Smooth muscle cell (in vitro differentiated cells): ENCODE results near the gene COMMD8. TPM values are rescaled to one million over a fixed set of nuclear protein-coding genes. Genes with fewer than 3 reads are reported as not detected.

Experiments
- DNase-seq: peaks from one replicate; lab custom pipeline; 2025; ENCODE audit not compliant: unreplicated experiment; lab: John Stamatoyannopoulos, UW
- H2AFZ ChIP-seq: fragments of 200-600 bp; sonication (generic); 2 replicates; pipeline ENCODE4 v1.6.0; 2016; ENCODE audit warnings: antibody characterized with exemption, low read depth, mild to moderate bottlenecking
- H3F3A ChIP-seq: fragments of 200-600 bp; sonication (generic); 2 replicates; pipeline ENCODE4 v1.6.0; 2017; ENCODE audit warnings: antibody characterized with exemption, low read depth
- H3K27ac ChIP-seq: fragments of 200-600 bp; sonication (generic); 2 replicates; pipeline ENCODE4 v1.5.1; 2016; ENCODE audit warnings: low read depth, mild to moderate bottlenecking
- H3K27me3 ChIP-seq: fragments of 200-600 bp; sonication (generic); 2 replicates; pipeline ENCODE4 v1.6.1; 2016; ENCODE audit warnings: low read depth, mild to moderate bottlenecking
- H3K36me3 ChIP-seq: fragments of 200-600 bp; sonication (generic); 2 replicates; pipeline ENCODE4 v1.5.1; 2016; ENCODE audit warnings: low read depth
- H3K4me1 ChIP-seq: fragments of 200-600 bp; sonication (generic); 2 replicates; pipeline ENCODE4 v1.5.1; 2016; ENCODE audit warnings: low read depth
- H3K4me2 ChIP-seq: fragments of 200-600 bp; sonication (generic); 2 replicates; pipeline ENCODE4 v1.6.0; 2016; ENCODE audit warnings: mild to moderate bottlenecking
- H3K4me3 ChIP-seq: fragments of 200-600 bp; sonication (generic); 2 replicates; pipeline ENCODE4 v1.5.1; 2016; ENCODE audit warnings: mild to moderate bottlenecking
- H3K79me2 ChIP-seq: fragments of 200-600 bp; sonication (generic); 2 replicates; pipeline ENCODE4 v1.6.0; 2016; ENCODE audit warnings: low read depth, mild to moderate bottlenecking
- H3K9ac ChIP-seq: fragments of 200-600 bp; sonication (generic); 2 replicates; pipeline ENCODE4 v1.6.0; 2016; ENCODE audit warnings: low read depth
- H3K9me3 ChIP-seq: fragments of 200-600 bp; sonication (generic); replicated peaks from 2 replicates; pipeline ENCODE4 v1.5.1; 2016; ENCODE audit warnings: low read depth
- H4K20me1 ChIP-seq: fragments of 200-600 bp; sonication (generic); 2 replicates; pipeline ENCODE4 v1.6.0; 2016; ENCODE audit warnings: low read depth
- WGBS: methylation state at CpG from one replicate; pipeline ENCODE4 v1.1.7; 2016; ENCODE audit warnings: low lambda C conversion rate; 5-methylcytosine and 5-hydroxymethylcytosine counted together
- polyA plus RNA-seq: library from polyadenylated mRNA; unstranded; fragments of >200 nt; fragmentation: Nextera tagmentation; extraction: Ambion mirVana; gene quantifications from 2 replicates; pipeline ENCODE4 v1.2.1, GENCODE V29; 2016
- total RNA-seq: library from RNA; depleted of rRNA; stranded (reverse); fragments of >200 nt; gene quantifications from 2 replicates; pipeline ENCODE4 v1.2.3, GENCODE V29; 2014
- TF ChIP-seq, protein P1 (sequence below): fragments of 200-600 bp; sonication (generic); IDR thresholded peaks from 2 replicates; pipeline ENCODE4 v1.5.1; 2017; ENCODE audit warnings: borderline replicate concordance, mild to moderate bottlenecking, antibody characterized with exemption; ENCODE audit not compliant: insufficient read depth, poor library complexity, severe bottlenecking

COMMD8 gene
- total RNA-seq (35.5 and 51.9 TPM in 2 replicates), polyA plus RNA-seq (29.0 and 38.5 TPM in 2 replicates)

DNA sequence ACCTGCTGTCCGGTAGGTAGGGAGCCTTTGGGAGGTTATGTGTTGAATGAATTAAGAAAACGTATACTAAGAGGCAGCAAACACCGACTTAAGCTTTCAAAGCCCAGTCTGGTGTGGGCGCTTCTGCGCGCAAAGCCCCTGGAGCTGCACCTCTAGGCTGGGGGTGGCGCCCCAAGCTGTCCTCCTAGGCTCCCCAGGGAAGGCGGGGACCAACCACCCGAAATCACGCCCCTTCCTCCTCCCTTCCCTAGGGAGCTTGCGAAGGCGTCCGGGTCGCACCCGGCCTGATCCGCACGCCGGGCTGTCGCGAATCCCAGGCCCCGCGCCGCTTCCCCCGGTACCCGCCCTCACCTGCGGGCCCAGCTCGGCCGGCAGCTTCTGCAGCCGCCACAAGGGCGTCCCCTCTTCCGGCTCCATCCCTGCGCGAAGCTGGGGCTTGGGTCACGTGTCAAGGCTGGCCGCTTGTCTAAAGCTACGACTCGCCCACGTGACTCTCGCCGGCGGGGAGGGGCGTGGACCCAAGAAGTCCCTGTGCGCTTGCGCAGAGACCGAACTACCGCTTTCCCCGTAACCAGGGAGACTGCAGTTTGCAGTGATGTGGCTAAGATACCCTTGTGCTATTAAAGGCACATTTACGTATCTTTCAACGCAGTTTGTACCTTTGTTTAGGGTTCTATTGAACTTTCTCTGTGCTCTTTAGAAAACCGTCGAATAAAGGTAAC is at the start of gene COMMD8:
Gene COMMD8 (minus strand): TSS at position 468 of the 722 bp plus-strand sequence. CDS start 51 bp downstream, at position 417.
- 1% methylated on average over 46 of the region's 51 CpGs for WGBS
- H2AFZ ChIP-seq: peak within 1 kb of the TSS; percentile 94

DNA sequence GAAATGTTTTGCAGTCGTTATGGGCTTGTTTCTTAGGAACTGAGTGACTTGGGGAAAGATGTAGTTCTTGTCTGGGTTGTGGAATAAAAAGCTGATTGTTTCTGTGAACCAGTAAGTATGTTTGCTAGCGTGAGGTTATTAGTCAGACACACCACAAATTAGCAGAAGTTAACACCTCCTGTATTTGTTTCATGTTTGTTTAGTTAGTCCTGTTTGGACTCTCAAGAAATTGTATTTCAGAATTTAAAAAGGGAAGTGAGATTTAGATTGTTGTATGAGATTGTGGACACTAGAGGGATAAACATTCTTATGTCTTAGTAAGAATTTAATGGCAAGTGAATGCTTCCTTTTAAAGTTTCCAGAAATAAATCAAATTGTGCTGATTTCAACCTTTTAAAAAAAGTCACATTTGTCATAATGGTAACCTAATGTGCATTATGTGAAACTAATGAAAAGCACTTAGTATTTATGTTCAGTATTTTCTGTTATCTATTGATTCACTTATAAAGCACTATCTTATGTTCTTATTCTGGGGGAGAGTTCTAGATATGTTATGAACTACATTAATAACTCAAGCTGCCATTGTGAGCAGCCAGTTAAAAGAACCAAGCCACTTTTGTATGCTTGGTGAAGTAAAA is 47.1 kb upstream of the COMMD8 start:
- H2AFZ ChIP-seq: no peak overlapping the region
- H3K4me2 ChIP-seq: peak overlapping the region; percentile 15
- H3K4me3 ChIP-seq: no peak overlapping the region
- no peak overlapping the region for H3K9ac ChIP-seq
- no peak for DNase-seq
- no peaks in the 10 kb centered on the region for H3K9me3 ChIP-seq
- TF ChIP-seq, protein P1, sequence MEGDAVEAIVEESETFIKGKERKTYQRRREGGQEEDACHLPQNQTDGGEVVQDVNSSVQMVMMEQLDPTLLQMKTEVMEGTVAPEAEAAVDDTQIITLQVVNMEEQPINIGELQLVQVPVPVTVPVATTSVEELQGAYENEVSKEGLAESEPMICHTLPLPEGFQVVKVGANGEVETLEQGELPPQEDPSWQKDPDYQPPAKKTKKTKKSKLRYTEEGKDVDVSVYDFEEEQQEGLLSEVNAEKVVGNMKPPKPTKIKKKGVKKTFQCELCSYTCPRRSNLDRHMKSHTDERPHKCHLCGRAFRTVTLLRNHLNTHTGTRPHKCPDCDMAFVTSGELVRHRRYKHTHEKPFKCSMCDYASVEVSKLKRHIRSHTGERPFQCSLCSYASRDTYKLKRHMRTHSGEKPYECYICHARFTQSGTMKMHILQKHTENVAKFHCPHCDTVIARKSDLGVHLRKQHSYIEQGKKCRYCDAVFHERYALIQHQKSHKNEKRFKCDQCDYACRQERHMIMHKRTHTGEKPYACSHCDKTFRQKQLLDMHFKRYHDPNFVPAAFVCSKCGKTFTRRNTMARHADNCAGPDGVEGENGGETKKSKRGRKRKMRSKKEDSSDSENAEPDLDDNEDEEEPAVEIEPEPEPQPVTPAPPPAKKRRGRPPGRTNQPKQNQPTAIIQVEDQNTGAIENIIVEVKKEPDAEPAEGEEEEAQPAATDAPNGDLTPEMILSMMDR: peak; percentile 21
- WGBS: 63% methylated on average over 2 of the region's 2 CpGs
- no peaks in the 10 kb centered on the region for H3F3A ChIP-seq
- H3K27me3 ChIP-seq: no peaks in the 10 kb centered on the region
- H3K27ac ChIP-seq: peak overlapping the region; percentile 30
- peaks cover 6% of the 10 kb centered on the region for H3K79me2 ChIP-seq
- no peaks in the 10 kb centered on the region for H4K20me1 ChIP-seq
- H3K36me3 ChIP-seq: peaks cover 6% of the 10 kb centered on the region
- peaks cover 6% of the 10 kb centered on the region for H3K4me1 ChIP-seq

More for the DNA sequence above, at the start of gene COMMD8:
- Histone ChIP-seq H4K20me1 (no peaks in the 10 kb centered on the region), H3K36me3 (peaks cover 16% of the 10 kb centered on the region), H3K27ac (no peak within 1 kb of the TSS), H3F3A (no peaks in the 10 kb centered on the region), H3K4me3 (peak within 1 kb of the TSS; percentile 75), H3K9me3 (no peaks in the 10 kb centered on the region), H3K79me2 (no peaks in the 10 kb centered on the region), H3K9ac (peak within 1 kb of the TSS; percentile 48), H3K4me2 (peak within 1 kb of the TSS; percentile 93), H3K27me3 (no peaks in the 10 kb centered on the region), H3K4me1 (peaks cover 6% of the 10 kb centered on the region)
- TF ChIP-seq, protein P1: peak; percentile 18
- peak; percentile 85 for DNase-seq

DNA sequence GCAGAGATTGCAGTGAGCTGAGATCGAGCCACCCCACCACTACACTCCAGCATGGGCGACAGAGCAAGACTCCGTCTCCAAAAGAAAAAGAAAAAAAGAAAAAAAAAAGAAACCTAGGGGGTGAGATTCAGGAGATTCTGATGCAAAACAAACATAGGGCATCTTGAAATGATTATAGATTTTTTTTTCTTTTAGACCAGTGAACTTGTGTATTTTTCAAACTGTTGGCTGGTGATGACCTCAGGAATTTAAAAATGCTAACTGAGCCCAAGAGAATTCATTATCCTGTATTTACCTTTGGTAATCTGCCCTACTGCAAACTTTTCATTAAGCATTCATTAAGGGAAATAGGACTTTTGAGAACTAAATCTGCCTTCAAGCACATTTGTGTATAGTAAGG is 42.2 kb upstream of the COMMD8 start:
- no peak overlapping the region for H3K27ac ChIP-seq
- WGBS: 85% methylated on average over 3 of the region's 3 CpGs
- no peaks in the 10 kb centered on the region for H3K9me3 ChIP-seq
- no peaks in the 10 kb centered on the region for H4K20me1 ChIP-seq
- no peak overlapping the region for H3K4me2 ChIP-seq
- no peaks in the 10 kb centered on the region for H3K36me3 ChIP-seq
- DNase-seq: no peak
- H3K79me2 ChIP-seq: no peaks in the 10 kb centered on the region
- no peak overlapping the region for H2AFZ ChIP-seq
- TF ChIP-seq, protein P1: no peak
- H3K4me1 ChIP-seq: peaks cover 6% of the 10 kb centered on the region
- no peaks in the 10 kb centered on the region for H3F3A ChIP-seq
- H3K4me3 ChIP-seq: no peak overlapping the region
- H3K27me3 ChIP-seq: no peaks in the 10 kb centered on the region
- no peak overlapping the region for H3K9ac ChIP-seq
